Cardiac muscle cell (in vitro differentiated cells and primary cell): ENCODE results near the gene TMEM169. TPM values are rescaled to one million over a fixed set of nuclear protein-coding genes. Genes with fewer than 3 reads are reported as not detected.

Experiments
- DNase-seq, 2 donors: peaks; one replicate each; pipeline versions ENCODE4 v3.0.0 to v3.0.0-alpha.2; 2010 to 2017; ENCODE audit warnings: low read depth in 1 of 2, low spot score in 1 of 2
- H3K27ac ChIP-seq: fragments of 200-600 bp; sonication (generic); 2 replicates; pipeline ENCODE4 v1.5.1; 2016
- H3K27me3 ChIP-seq: fragments of 200-600 bp; sonication (generic); 2 replicates; pipeline ENCODE4 v1.6.0; 2016; ENCODE audit warnings: control low read depth
- H3K36me3 ChIP-seq: fragments of 200-600 bp; sonication (generic); 2 replicates; pipeline ENCODE4 v1.5.1; 2016; ENCODE audit warnings: control low read depth
- H3K4me1 ChIP-seq: fragments of 200-600 bp; sonication (generic); 2 replicates; pipeline ENCODE4 v1.8.1; 2017; ENCODE audit warnings: low read depth, mild to moderate bottlenecking, mixed run types
- H3K4me3 ChIP-seq: fragments of 200-600 bp; sonication (generic); 2 replicates; pipeline ENCODE4 v1.5.1; 2016; ENCODE audit warnings: mild to moderate bottlenecking
- H3K9me3 ChIP-seq: fragments of 200-600 bp; sonication (generic); 2 replicates; pipeline ENCODE4 v1.5.1; 2017; ENCODE audit warnings: low read depth, mild to moderate bottlenecking, control low read depth
- CTCF ChIP-seq: IDR thresholded peaks from 2 replicates; pipeline ENCODE4 v1.5.1; 2012; ENCODE audit warnings: low read depth, mild to moderate bottlenecking, low read length
- polyA plus RNA-seq: library from polyadenylated mRNA; unstranded; fragments of >200 nt; fragmentation: Nextera tagmentation; extraction: Ambion mirVana; gene quantifications from 2 replicates; pipeline ENCODE4 v1.2.1, GENCODE V29; 2016
- total RNA-seq: library from RNA; depleted of rRNA; stranded (reverse); fragments of >200 nt; gene quantifications from 2 replicates; pipeline ENCODE4 v1.2.3, GENCODE V29; 2016

The TMEM169 gene
- total and polyA plus RNA-seq, 2 experiments from 2014 or later = 1.2 to 1.9 TPM

GRCh38 chr2:216059233-216059834, 22.4 kb upstream of the TMEM169 start:
- TF ChIP-seq CTCF = peak; percentile 12
- Histone ChIP-seq H3K27me3 (no peaks in the 10 kb centered on the region), H3K4me1 (no peaks in the 10 kb centered on the region), H3K36me3 (peaks cover 8% of the 10 kb centered on the region), H3K4me3 (no peak overlapping the region), H3K27ac (no peak overlapping the region), H3K9me3 (no peaks in the 10 kb centered on the region)
- no peak for DNase-seq

GRCh38 chr2:216064014-216064630, 17.6 kb upstream of the TMEM169 start:
- Histone ChIP-seq H3K36me3 (peaks cover 4% of the 10 kb centered on the region), H3K27ac (no peak overlapping the region), H3K9me3 (no peaks in the 10 kb centered on the region), H3K27me3 (no peaks in the 10 kb centered on the region), H3K4me1 (no peaks in the 10 kb centered on the region), H3K4me3 (no peak overlapping the region)
- peak; percentile 5 to 66 for DNase-seq
- TF ChIP-seq CTCF = peak; percentile 24

GRCh38 chr2:216064665-216065064, 17.1 kb upstream of the TMEM169 start:
- no peak for DNase-seq
- no peak for TF ChIP-seq CTCF
- Histone ChIP-seq H3K4me1 (no peaks in the 10 kb centered on the region), H3K27ac (no peak overlapping the region), H3K36me3 (no peaks in the 10 kb centered on the region), H3K9me3 (no peaks in the 10 kb centered on the region), H3K4me3 (no peak overlapping the region), H3K27me3 (no peaks in the 10 kb centered on the region)

GRCh38 chr2:216066230-216066629, 15.5 kb upstream of the TMEM169 start:
- Histone ChIP-seq H3K9me3 (no peaks in the 10 kb centered on the region), H3K27me3 (no peaks in the 10 kb centered on the region), H3K4me1 (no peaks in the 10 kb centered on the region), H3K27ac (no peak overlapping the region), H3K36me3 (no peaks in the 10 kb centered on the region), H3K4me3 (no peak overlapping the region)
- DNase-seq = peak in 1 of 2 donors; percentile 86
- TF ChIP-seq CTCF = no peak

- TF ChIP-seq CTCF = no peak
- H3K4me3 ChIP-seq = no peak overlapping the region
- H3K27me3 ChIP-seq = no peaks in the 10 kb centered on the region
- DNase-seq = no peak
- no peaks in the 10 kb centered on the region for H3K9me3 ChIP-seq
- no peaks in the 10 kb centered on the region for H3K36me3 ChIP-seq
- no peak overlapping the region for H3K27ac ChIP-seq
- H3K4me1 ChIP-seq = no peaks in the 10 kb centered on the region
Observed at GRCh38 chr2:216069028-216069427, 12.7 kb upstream of the TMEM169 start.
